WI38 (cell line): ENCODE measurements around the gene TRERF1.
"Not testable (repeated sequence)": the region's sequence is repeated elsewhere in the genome, so short reads cannot be mapped to it uniquely, and the experiment has no call there.

Experiments used
- H3K4me3 ChIP-seq: 2 replicates; pipeline ENCODE4 v1.5.1; 2011; ENCODE audit warnings: low read depth, mild to moderate bottlenecking, control low read depth, low read length
- CTCF ChIP-seq: IDR thresholded peaks from 2 replicates; pipeline ENCODE4 v1.5.1; 2012; ENCODE audit warnings: low read depth, mild to moderate bottlenecking, control low read depth, low read length

Gene TRERF1

GRCh38 chr6:42448927-42449659 lies 2.6 kb downstream of the TRERF1 start:
- TF ChIP-seq CTCF: no peak
- peak overlapping the region; percentile 87 for H3K4me3 ChIP-seq

GRCh38 chr6:42448391-42448790 lies 3.3 kb downstream of the TRERF1 start:
- peak overlapping the region; percentile 87 for H3K4me3 ChIP-seq
- no peak for TF ChIP-seq CTCF

- H3K4me3 ChIP-seq: no peak overlapping the region
- TF ChIP-seq CTCF: no peak
These were observed 4.7 kb downstream of the TRERF1 start for GRCh38 chr6:42446996-42447395.

- H3K4me3 ChIP-seq: no peak overlapping the region
- TF ChIP-seq CTCF: no peak
These were observed 5.4 kb downstream of the TRERF1 start for GRCh38 chr6:42446370-42446769.

- not testable (repeated sequence) for H3K4me3 ChIP-seq
These were observed 5.8 kb downstream of the TRERF1 start for GRCh38 chr6:42445955-42446354.

- no peak for TF ChIP-seq CTCF
These were observed 8.2 kb downstream of the TRERF1 start for GRCh38 chr6:42443312-42444060.

GRCh38 chr6:42441697-42442081 lies 10.0 kb downstream of the TRERF1 start:
- TF ChIP-seq CTCF: no peak
- H3K4me3 ChIP-seq: no peak overlapping the region

More at GRCh38 chr6:42443312-42444060, 8.2 kb downstream of the TRERF1 start:
- H3K4me3 ChIP-seq: peak overlapping the region; percentile 3; the same call in 1 of the 2 replicates
